GF-D8 (cell line): ENCODE results near the gene POP5.
"Not testable (repeated sequence)": the region's sequence is repeated elsewhere in the genome, so short reads cannot be mapped to it uniquely, and the experiment has no call there.

Experiments
- DNase-seq: peaks from one replicate; lab custom pipeline; 2025; lab: John Stamatoyannopoulos, UW

POP5 gene

DNA sequence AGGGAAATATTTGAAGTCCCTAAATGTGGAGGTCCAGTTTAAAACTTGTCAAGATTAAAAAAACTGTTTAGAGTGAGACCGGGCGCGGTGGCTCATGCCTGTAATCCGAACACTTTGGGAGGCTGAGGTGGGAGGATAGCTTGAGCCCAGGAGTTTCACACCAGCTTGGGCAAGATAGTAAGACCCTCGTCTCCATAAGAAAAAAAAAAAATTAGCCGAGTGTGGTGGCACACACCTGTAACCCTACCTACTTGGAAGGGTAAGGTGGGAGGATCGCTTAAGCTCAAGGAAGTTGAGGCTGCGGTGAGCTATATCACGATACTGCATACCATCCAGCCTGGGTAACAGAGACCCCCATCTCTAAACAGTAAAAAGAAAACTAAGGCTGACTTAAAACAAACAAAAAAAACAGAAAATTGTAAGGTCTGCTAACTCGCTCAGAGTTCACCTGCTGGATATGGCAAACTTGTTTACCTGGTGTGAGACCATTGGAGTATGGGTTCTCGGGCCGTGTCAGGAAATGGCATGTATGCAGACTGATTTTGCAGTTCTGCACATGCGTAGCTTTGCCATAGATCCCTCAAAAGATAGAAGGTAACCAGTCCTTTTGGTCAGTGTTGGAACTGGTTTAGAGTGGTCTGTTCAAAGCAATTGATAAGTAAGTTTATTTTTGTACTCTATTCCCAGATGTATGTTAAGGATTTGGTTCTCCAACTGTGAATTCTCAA lies 45.0 kb downstream of the POP5 start:
- DNase-seq = no peak

DNA sequence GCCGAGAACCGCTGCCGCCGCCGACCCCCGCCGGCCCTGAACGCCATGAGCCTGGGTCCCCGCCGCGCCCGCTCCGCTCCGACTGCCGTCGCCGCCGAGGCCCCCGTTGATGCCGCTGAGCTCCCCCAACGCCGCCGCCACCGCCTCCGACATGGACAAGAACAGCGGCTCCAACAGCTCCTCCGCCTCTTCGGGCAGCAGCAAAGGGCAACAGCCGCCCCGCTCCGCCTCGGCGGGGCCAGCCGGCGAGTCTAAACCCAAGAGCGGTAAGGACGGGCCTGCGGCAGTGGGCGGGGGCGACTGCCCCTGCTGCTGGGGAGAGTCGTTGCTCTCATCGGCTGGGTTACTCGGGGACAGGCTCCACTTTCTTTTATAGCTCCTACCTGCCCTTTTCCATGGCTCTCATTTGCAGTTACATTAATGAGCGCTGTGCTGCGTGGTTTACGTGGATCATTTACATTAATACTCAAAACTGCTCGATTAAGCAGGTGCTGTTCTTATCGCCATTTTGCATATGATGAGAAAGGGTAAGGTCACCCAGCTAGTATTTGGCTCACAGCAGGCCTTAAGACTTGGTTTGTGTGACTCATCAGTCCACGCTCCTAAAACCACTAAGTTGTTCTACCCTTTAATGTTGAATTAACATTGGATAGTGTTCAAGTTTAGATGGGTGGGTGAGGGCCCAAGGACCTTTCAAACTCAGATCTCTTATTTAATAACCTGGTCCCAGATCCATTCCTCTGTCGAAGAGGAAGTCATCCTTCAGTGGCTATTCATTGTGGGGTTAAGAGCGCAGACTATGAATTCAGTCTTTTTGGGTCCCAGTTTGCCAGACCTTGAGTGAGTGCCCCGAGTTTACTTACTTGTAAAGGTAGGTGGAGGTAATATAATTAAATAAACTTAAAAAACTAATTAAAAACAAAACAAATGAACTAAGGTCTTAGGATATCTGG lies 46.2 kb downstream of the POP5 start:
- DNase-seq = no peak

DNA sequence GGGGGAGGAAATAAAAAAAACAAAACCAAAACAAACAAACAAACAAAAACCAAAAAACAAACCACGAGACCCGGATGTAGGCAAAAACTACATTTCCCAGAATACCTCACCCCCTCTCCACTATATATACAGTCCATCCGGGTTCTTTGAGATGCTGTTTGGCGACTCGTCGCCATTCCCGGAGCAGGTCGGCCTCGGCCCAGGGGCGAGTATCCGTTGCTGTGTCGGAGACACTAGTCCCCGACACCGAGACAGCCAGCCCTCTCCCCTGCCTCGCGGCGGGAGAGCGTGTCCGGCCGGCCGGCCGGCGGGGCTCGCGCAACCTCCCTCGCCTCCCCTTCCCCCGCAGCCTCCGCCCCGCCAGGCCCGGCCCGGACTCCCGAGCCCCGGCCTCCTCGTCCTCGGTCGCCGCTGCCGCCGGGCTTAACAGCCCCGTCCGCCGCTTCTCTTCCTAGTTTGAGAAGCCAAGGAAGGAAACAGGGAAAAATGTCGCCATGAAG lies 46.9 kb downstream of the POP5 start, which contains the start of gene RNF10:
RNF10 (plus strand) TSS at position 154 of the 500 bp plus-strand sequence. CDS start 456 bp downstream, outside the sequence.
- peak; percentile 66 for DNase-seq

DNA sequence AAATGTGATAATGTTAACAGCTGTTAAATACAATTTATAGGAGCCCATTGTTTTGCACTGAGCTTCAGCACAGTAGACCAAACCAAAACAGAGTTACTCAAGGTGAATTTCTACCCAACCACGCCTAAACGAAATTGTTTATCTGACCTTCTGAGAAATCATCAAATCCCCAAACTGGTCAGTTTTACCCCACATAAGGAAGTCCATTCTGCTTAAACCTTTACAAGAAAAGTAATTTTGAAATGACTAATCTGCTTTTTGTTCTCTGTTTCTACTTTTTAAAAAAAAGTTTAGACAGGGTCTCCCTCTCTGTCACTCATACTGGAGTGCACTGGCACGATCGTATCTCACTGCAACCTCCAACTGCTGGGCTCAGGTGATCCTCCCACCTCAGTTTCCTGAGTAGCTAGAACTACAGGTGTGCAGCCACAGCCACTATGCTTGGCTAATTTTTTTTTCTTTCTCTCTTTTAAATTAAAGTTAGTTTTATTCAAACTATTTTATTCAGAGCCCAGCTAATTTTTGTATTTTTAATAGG lies 48.4 kb downstream of the POP5 start:
- DNase-seq = no peak

DNA sequence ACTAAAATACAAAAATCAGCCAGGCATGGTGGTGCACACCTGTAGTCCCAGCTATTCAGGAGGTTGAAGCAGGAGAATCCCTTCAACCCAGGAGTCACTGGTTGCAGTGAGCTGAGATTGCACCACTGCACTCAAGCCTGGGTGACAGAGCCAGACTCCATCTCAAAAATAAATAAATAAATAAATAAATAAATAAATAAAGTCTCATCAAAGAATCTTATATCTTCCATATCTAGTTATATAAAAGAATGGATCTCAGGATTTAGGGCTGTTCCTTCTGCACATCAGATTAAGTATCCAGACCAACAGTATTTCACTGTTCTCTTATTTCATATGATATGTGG lies 50.8 kb downstream of the POP5 start:
- not testable (repeated sequence) for DNase-seq

DNA sequence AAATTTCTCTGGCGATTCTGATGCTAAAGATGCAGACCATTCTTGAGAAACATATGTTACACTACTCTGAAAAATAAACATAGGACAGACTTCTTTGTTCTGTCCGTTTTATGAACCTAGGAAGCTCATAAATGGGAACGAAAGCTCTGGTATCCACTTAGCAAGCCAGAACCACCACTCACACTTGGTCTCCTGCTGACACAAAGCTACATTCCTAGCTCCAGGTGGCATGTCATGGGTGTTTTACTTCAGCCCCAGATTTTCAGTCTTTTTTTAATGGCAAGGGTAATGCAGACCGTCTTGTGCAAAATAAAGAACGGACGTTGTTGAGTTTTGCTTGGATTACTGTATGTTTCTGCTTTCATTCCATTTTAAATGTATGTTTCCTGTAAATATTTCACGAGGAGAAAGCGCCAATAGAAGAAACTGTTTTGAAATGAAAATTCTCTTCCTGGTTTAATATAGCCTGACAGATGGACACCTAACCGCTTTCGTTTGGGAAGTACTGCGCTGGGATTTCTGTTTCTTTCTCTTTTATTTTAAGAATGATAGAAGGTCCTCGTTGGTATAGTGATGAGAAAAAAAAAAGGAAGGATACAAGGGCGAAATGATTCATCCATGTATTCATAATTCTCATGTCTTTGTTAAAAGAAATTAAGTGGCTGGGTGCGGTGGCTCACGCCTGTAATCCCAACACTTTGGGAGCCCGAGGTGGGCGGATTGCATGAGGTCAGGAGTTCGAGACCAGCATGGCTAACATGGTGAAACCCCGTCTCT lies 51.4 kb downstream of the POP5 start:
- DNase-seq = peak; percentile 60

DNA sequence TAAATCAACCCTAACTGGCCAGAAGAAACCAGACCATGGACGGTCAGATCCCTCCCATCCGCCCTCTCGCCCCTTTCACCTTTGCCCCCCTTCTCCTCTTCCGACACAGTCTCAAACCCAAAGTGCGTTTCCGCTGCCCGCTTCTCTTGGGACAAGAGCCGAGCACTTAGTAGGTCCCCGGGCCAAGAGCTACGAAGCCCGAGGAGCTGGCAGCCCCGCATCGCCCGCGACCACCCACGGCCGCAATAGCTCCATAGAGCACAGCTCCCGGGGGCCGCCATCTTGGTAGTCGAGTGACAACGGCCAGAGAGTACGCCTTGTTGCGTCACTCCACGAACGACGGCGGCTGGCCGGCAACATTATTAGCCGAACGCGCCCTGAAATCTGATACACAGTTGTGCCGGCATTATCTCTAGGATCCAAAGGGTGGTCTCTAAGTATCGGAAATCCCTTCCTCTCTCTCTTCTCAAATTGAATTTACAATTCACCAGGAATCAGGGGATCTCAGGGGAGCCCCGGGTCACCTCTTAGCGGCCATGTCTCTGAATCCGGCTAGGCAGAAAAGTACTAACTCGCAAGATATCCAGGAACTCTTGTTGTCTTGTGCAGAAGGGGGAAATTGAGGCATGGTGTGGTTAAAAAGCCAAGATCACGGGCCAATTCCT lies 52.2 kb downstream of the POP5 start, which contains the start of gene COQ5:
COQ5 (minus strand) TSS at position 298 of the 665 bp plus-strand sequence; CDS start at position 281, 17 bp downstream.
- peak; percentile 57 for DNase-seq
